ENCODE results near the gene FGFR2.

DNA sequence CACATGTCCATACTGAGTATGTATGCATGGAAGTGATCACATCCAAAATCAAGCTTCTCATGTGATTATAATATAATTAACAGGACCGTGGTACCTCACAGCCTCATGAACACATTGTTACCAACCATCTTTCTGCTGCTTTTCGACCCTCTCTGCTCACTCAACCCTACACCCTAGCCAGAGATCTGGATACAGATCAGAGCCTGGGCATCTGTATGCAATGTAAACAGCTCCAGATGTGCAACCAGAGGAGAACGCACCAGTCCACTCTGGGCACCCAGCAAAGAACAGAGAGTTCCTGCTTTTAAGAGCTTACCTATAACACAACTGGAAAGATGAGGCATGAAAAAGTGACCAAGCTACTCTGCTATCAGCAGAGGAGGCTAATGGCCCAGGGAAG lies 145.1 kb downstream of the FGFR2 start:
- TF ChIP-seq, protein P1, sequence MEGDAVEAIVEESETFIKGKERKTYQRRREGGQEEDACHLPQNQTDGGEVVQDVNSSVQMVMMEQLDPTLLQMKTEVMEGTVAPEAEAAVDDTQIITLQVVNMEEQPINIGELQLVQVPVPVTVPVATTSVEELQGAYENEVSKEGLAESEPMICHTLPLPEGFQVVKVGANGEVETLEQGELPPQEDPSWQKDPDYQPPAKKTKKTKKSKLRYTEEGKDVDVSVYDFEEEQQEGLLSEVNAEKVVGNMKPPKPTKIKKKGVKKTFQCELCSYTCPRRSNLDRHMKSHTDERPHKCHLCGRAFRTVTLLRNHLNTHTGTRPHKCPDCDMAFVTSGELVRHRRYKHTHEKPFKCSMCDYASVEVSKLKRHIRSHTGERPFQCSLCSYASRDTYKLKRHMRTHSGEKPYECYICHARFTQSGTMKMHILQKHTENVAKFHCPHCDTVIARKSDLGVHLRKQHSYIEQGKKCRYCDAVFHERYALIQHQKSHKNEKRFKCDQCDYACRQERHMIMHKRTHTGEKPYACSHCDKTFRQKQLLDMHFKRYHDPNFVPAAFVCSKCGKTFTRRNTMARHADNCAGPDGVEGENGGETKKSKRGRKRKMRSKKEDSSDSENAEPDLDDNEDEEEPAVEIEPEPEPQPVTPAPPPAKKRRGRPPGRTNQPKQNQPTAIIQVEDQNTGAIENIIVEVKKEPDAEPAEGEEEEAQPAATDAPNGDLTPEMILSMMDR (IDR thresholded peaks at IDR 0.05): no peak
- no peak for TF ChIP-seq POLR2A (IDR thresholded peaks at IDR 0.05)
